HEK293 (cell line): Measurements from ENCODE around the gene LY6G5B.

Source experiments
- HOXD13 ChIP-seq: sonication (generic); formaldehyde crosslinking; IDR thresholded peaks from 2 replicates; pipeline ENCODE4 v1.8.0; 2022; ENCODE audit warnings: missing genetic modification reagents, borderline replicate concordance
- ZNF555 ChIP-seq: fragments of 450-650 bp; formaldehyde crosslinking; conservative IDR thresholded peaks from 2 replicates; pipeline ENCODE4 v1.5.1; 2017; ENCODE audit warnings: missing biosample characterization, mild to moderate bottlenecking, missing genetic modification characterization, inconsistent platforms
- TF ChIP-seq, protein P1 (sequence below): fragments of 450-650 bp; formaldehyde crosslinking; IDR thresholded peaks from 2 replicates; pipeline ENCODE4 v1.5.1; 2016; ENCODE audit warnings: missing biosample characterization, missing genetic modification characterization

DNA sequence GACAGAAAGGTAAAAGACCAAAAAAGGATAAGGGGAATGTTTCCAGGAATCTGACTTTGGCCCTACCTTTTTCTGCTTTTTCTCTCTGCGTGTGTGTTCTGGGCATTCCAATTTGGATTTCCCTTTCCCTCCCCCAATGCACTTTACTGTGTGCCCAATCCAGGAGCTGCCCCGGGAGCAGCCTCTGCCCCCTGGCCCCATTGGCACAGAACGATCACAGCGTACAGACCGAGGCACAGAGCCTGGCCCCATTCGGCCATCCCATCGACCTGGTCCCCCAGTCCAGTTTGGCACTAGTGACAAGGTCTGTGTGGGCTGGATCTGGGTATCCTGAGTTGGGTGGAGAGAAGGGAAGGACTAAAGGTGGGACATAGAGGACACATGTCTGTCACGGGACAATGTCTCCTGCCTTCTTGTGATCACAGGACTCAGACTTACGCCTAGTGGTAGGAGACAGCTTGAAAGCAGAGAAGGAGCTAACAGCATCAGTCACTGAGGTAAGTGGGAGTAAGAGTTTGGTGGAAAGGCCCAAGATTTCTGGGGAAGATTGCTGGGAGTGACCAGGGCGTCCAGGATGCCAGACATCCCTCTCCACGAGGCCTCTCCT lies 34.7 kb upstream of the LY6G5B start:
- TF ChIP-seq, protein P1, sequence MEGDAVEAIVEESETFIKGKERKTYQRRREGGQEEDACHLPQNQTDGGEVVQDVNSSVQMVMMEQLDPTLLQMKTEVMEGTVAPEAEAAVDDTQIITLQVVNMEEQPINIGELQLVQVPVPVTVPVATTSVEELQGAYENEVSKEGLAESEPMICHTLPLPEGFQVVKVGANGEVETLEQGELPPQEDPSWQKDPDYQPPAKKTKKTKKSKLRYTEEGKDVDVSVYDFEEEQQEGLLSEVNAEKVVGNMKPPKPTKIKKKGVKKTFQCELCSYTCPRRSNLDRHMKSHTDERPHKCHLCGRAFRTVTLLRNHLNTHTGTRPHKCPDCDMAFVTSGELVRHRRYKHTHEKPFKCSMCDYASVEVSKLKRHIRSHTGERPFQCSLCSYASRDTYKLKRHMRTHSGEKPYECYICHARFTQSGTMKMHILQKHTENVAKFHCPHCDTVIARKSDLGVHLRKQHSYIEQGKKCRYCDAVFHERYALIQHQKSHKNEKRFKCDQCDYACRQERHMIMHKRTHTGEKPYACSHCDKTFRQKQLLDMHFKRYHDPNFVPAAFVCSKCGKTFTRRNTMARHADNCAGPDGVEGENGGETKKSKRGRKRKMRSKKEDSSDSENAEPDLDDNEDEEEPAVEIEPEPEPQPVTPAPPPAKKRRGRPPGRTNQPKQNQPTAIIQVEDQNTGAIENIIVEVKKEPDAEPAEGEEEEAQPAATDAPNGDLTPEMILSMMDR, result no peak
- TF ChIP-seq HOXD13 (CRISPR knock-in tag) (no peak), ZNF555 (tag by site-specific recombination) (no peak)
